NCI-H1417 treated with DMSO at 0.1 percent for 48 hours (cell line): Measurements from ENCODE around the gene MLPH.

Source experiments
- DNase-seq: peaks from one replicate; lab custom pipeline; 2025; lab: John Stamatoyannopoulos, UW

Gene MLPH

GRCh38 chr2:237486819-237487448 lies at the start of gene MLPH:
TSS of gene MLPH (plus strand) at chr2:237487251. CDS start at chr2:237493427, 6,176 bp downstream.
- no peak for DNase-seq

GRCh38 chr2:237437566-237437965 lies 49.5 kb upstream of the MLPH start:
- DNase-seq: no peak

- DNase-seq: peak; percentile 13
Observed at GRCh38 chr2:237438080-237438940, 48.7 kb upstream of the MLPH start.

GRCh38 chr2:237440819-237441281 lies 46.2 kb upstream of the MLPH start:
- DNase-seq: no peak

- no peak for DNase-seq
Observed at GRCh38 chr2:237441605-237442274, 45.3 kb upstream of the MLPH start.

GRCh38 chr2:237444071-237444470 lies 43.0 kb upstream of the MLPH start:
- DNase-seq: no peak

- no peak for DNase-seq
Observed at GRCh38 chr2:237445611-237446337, 41.3 kb upstream of the MLPH start.

- DNase-seq: no peak
Observed at GRCh38 chr2:237446338-237446665, 40.7 kb upstream of the MLPH start.

- no peak for DNase-seq
Observed at GRCh38 chr2:237447496-237447895, 39.6 kb upstream of the MLPH start.

- no peak for DNase-seq
Observed at GRCh38 chr2:237448171-237448570, 38.9 kb upstream of the MLPH start.

GRCh38 chr2:237448626-237449025 lies 38.4 kb upstream of the MLPH start:
- no peak for DNase-seq

GRCh38 chr2:237449193-237449881 lies 37.7 kb upstream of the MLPH start:
- DNase-seq: no peak

GRCh38 chr2:237450108-237450507 lies 36.9 kb upstream of the MLPH start:
- no peak for DNase-seq

- DNase-seq: no peak
Observed at GRCh38 chr2:237450583-237450982, 36.5 kb upstream of the MLPH start.

GRCh38 chr2:237451643-237452469 lies 35.2 kb upstream of the MLPH start:
- no peak for DNase-seq

- DNase-seq: no peak
Observed at GRCh38 chr2:237452861-237453260, 34.2 kb upstream of the MLPH start.

- no peak for DNase-seq
Observed at GRCh38 chr2:237453671-237454070, 33.4 kb upstream of the MLPH start.

- DNase-seq: no peak
Observed at GRCh38 chr2:237455764-237456163, 31.3 kb upstream of the MLPH start.

GRCh38 chr2:237456200-237456843 lies 30.7 kb upstream of the MLPH start:
- DNase-seq: no peak

- no peak for DNase-seq
Observed at GRCh38 chr2:237457388-237457941, 29.6 kb upstream of the MLPH start.
